Neural cell (in vitro differentiated cells): ENCODE results near the gene CHRNA9.

Experiments
- CTCF ChIP-seq: fragments of 450-650 bp; IDR thresholded peaks from 2 replicates; pipeline ENCODE4 v1.5.1; 2014; ENCODE audit warnings: antibody characterized with exemption, mild to moderate bottlenecking, moderate library complexity; ENCODE audit not compliant: poor library complexity, severe bottlenecking
- EZH2 ChIP-seq: fragments of 200-600, 300-800 bp; shearing (Covaris generic), sonication (generic); IDR thresholded peaks from 2 replicates; pipeline ENCODE4 v1.6.1; 2014; ENCODE audit warnings: antibody characterized with exemption, low read length, borderline replicate concordance, mild to moderate bottlenecking; ENCODE audit not compliant: insufficient read depth, poor library complexity, severe bottlenecking
- POLR2AphosphoS5 ChIP-seq: IDR thresholded peaks from 2 replicates; pipeline ENCODE4 v1.6.1; 2012
- SMC3 ChIP-seq: fragments of 450-650 bp; conservative IDR thresholded peaks from 2 replicates; pipeline ENCODE4 v1.6.1; 2014; ENCODE audit warnings: antibody characterized with exemption, mild to moderate bottlenecking, moderate library complexity; ENCODE audit not compliant: poor library complexity
- TAF1 ChIP-seq: IDR thresholded peaks from 2 replicates; pipeline ENCODE4 v1.6.1; 2012; ENCODE audit warnings: low read depth

- TF ChIP-seq SMC3 (no peak), TAF1 (no peak), CTCF (no peak), POLR2AphosphoS5 (no peak), EZH2 (no peak)
Observed at GRCh38 chr4:40394236-40394635, 59.1 kb downstream of the CHRNA9 start.
